ENCODE data around the gene PLEKHA6.
"Not testable (repeated sequence)": the region's sequence is repeated elsewhere in the genome, so short reads cannot be mapped to it uniquely, and the experiment has no call there.

- TF ChIP-seq ISL1 (CRISPR knock-in tag; IDR thresholded peaks at IDR 0.05); OSR1 (CRISPR knock-in tag; IDR thresholded peaks at IDR 0.05); PATZ1 (CRISPR knock-in tag; IDR thresholded peaks at IDR 0.05; ENCODE audit: borderline replicate concordance); CSRNP3 (CRISPR knock-in tag; IDR thresholded peaks at IDR 0.05); TSHZ2 (CRISPR knock-in tag; IDR thresholded peaks at IDR 0.05); PPARA (CRISPR knock-in tag; IDR thresholded peaks at IDR 0.05; ENCODE audit: borderline replicate concordance); RARB (CRISPR knock-in tag; IDR thresholded peaks at IDR 0.05); CSDC2 (CRISPR knock-in tag; IDR thresholded peaks at IDR 0.05); ZFP3 (CRISPR knock-in tag; IDR thresholded peaks at IDR 0.05); ZNF70 (CRISPR knock-in tag; IDR thresholded peaks at IDR 0.05); ARNTL (CRISPR knock-in tag; IDR thresholded peaks at IDR 0.05; ENCODE audit: borderline replicate concordance, low read depth): not testable (repeated sequence)
- TF ChIP-seq, protein P1, sequence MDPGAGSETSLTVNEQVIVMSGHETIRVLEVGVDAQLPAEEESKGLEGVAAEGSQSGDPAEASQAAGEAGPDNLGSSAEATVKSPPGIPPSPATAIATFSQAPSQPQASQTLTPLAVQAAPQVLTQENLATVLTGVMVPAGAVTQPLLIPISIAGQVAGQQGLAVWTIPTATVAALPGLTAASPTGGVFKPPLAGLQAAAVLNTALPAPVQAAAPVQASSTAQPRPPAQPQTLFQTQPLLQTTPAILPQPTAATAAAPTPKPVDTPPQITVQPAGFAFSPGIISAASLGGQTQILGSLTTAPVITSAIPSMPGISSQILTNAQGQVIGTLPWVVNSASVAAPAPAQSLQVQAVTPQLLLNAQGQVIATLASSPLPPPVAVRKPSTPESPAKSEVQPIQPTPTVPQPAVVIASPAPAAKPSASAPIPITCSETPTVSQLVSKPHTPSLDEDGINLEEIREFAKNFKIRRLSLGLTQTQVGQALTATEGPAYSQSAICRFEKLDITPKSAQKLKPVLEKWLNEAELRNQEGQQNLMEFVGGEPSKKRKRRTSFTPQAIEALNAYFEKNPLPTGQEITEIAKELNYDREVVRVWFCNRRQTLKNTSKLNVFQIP (CRISPR knock-in tag; IDR thresholded peaks at IDR 0.05; ENCODE audit: borderline replicate concordance, low read depth), result not testable (repeated sequence)
Measured at GRCh38 chr1:204239401-204239800, 120.3 kb downstream of the PLEKHA6 start.
